H9 (cell line): Measurements from ENCODE around the gene TEX11. TPM values are rescaled to one million over a fixed set of nuclear protein-coding genes. Genes with fewer than 3 reads are reported as not detected.

Source experiments
- DNase-seq: peaks from one replicate; pipeline ENCODE4 v3.0.0-alpha.2; 2017
- H2AFZ ChIP-seq: one replicate; pipeline ENCODE4 v1.6.1; 2013; ENCODE audit warnings: mild to moderate bottlenecking, low read length, control low read depth, moderate library complexity
- H2AK5ac ChIP-seq: 2 replicates; pipeline ENCODE4 v1.6.1; 2013; ENCODE audit warnings: low read length, control low read depth, mixed read lengths; ENCODE audit not compliant: insufficient read length
- H2BK120ac ChIP-seq: one replicate; pipeline ENCODE4 v1.6.1; 2013; ENCODE audit warnings: low read depth, mild to moderate bottlenecking, low read length, control low read depth, inconsistent platforms; ENCODE audit not compliant: poor library complexity, severe bottlenecking
- H2BK12ac ChIP-seq: 2 replicates; pipeline ENCODE4 v1.6.1; 2013; ENCODE audit warnings: low read length, control low read depth, mixed read lengths, low read depth; ENCODE audit not compliant: insufficient read length
- H2BK15ac ChIP-seq: 2 replicates; pipeline ENCODE4 v1.6.1; 2013; ENCODE audit warnings: low read depth, low read length, control low read depth
- H2BK20ac ChIP-seq: one replicate; pipeline ENCODE4 v1.6.1; 2013; ENCODE audit warnings: low read depth, mild to moderate bottlenecking, low read length, control low read depth, inconsistent platforms; ENCODE audit not compliant: poor library complexity, severe bottlenecking
- H2BK5ac ChIP-seq: 2 replicates; pipeline ENCODE4 v1.6.1; 2013; ENCODE audit warnings: low read length, control low read depth, mixed read lengths; ENCODE audit not compliant: insufficient read length
- H3K14ac ChIP-seq: 2 replicates; pipeline ENCODE4 v1.6.1; 2013; ENCODE audit warnings: low read length, control low read depth; ENCODE audit not compliant: insufficient read depth
- H3K18ac ChIP-seq: 2 replicates; pipeline ENCODE4 v1.6.1; 2013; ENCODE audit warnings: low read depth, mild to moderate bottlenecking, mixed read lengths, low read length, control low read depth; ENCODE audit not compliant: insufficient read length
- H3K23ac ChIP-seq: 2 replicates; pipeline ENCODE4 v1.6.1; 2013; ENCODE audit warnings: low read length, control low read depth, mixed read lengths, low read depth; ENCODE audit not compliant: insufficient read length
- H3K23me2 ChIP-seq: 2 replicates; pipeline ENCODE4 v1.6.1; 2013; ENCODE audit warnings: low read depth, mild to moderate bottlenecking, mixed read lengths, low read length, control low read depth; ENCODE audit not compliant: insufficient read length, poor library complexity, severe bottlenecking
- H3K27ac ChIP-seq: 2 replicates; pipeline ENCODE4 v1.5.1; 2013; ENCODE audit warnings: low read length, control low read depth, mixed read lengths, low read depth; ENCODE audit not compliant: insufficient read length
- H3K27me3 ChIP-seq: 2 replicates; pipeline ENCODE4 v1.6.1; 2013; ENCODE audit warnings: low read length, control low read depth, inconsistent platforms; ENCODE audit not compliant: insufficient read depth
- H3K4ac ChIP-seq: 2 replicates; pipeline ENCODE4 v1.6.1; 2013; ENCODE audit warnings: low read depth, mild to moderate bottlenecking, control low read depth, inconsistent platforms, low read length, moderate library complexity
- H3K4me1 ChIP-seq: 2 replicates; pipeline ENCODE4 v1.6.1; 2013; ENCODE audit warnings: low read length, control low read depth, inconsistent platforms; ENCODE audit not compliant: insufficient read depth
- H3K4me2 ChIP-seq: 2 replicates; pipeline ENCODE4 v1.6.1; 2013; ENCODE audit warnings: low read length, control low read depth, mixed read lengths; ENCODE audit not compliant: insufficient read length, insufficient read depth
- H3K56ac ChIP-seq: 2 replicates; pipeline ENCODE4 v1.6.1; 2013; ENCODE audit warnings: low read depth, mild to moderate bottlenecking, mixed read lengths, low read length, control low read depth; ENCODE audit not compliant: insufficient read length
- H3K79me1 ChIP-seq: 2 replicates; pipeline ENCODE4 v1.6.1; 2013; ENCODE audit warnings: low read depth, mild to moderate bottlenecking, moderate library complexity, low read length, control low read depth, inconsistent platforms; ENCODE audit not compliant: insufficient read depth, poor library complexity, severe bottlenecking
- H3K79me2 ChIP-seq: 2 replicates; pipeline ENCODE4 v1.6.1; 2013; ENCODE audit warnings: low read length, control low read depth, inconsistent platforms; ENCODE audit not compliant: insufficient read depth
- H3K9ac ChIP-seq: 2 replicates; pipeline ENCODE4 v1.6.1; 2013; ENCODE audit warnings: low read length, control low read depth, mixed read lengths; ENCODE audit not compliant: insufficient read length; ENCODE audit errors: extremely low read depth
- H3K9me3 ChIP-seq: one replicate; pipeline ENCODE4 v1.6.1; 2013; ENCODE audit warnings: low read depth, low read length, inconsistent platforms; ENCODE audit not compliant: control insufficient read depth
- H3T11ph ChIP-seq: one replicate; pipeline ENCODE4 v1.6.1; 2013; ENCODE audit warnings: mild to moderate bottlenecking, low read length, control low read depth, inconsistent platforms
- H4K20me1 ChIP-seq: one replicate; pipeline ENCODE4 v1.6.1; 2013; ENCODE audit not compliant: control insufficient read depth, insufficient read length, insufficient read depth
- H4K5ac ChIP-seq: 2 replicates; pipeline ENCODE4 v1.6.1; 2013; ENCODE audit warnings: low read depth, mild to moderate bottlenecking, mixed read lengths, low read length, control low read depth; ENCODE audit not compliant: insufficient read length
- H4K8ac ChIP-seq: replicated peaks from 2 replicates; pipeline ENCODE4 v1.6.1; 2013; ENCODE audit warnings: low read length, control low read depth, mixed read lengths, low read depth; ENCODE audit not compliant: insufficient read length
- H4K91ac ChIP-seq: 2 replicates; pipeline ENCODE4 v1.6.1; 2013; ENCODE audit warnings: low read depth, mild to moderate bottlenecking, moderate library complexity, mixed read lengths, low read length, control low read depth; ENCODE audit not compliant: insufficient read length
- H3K27ac Mint-ChIP-seq, 3 experiments: 2 replicates in 2 of 3; 3 replicates in 1 of 3; pipeline ENCODE4 v1.8.0; 2020 to 2021; ENCODE audit warnings: mixed read lengths in 3 of 3, mild to moderate bottlenecking in 1 of 3, moderate library complexity in 1 of 3
- H3K27me3 Mint-ChIP-seq: 2 replicates; pipeline ENCODE4 v1.8.0; 2021; ENCODE audit warnings: low read depth, mild to moderate bottlenecking, moderate library complexity, mixed read lengths
- H3K36me3 Mint-ChIP-seq, 3 experiments: 2 replicates in 2 of 3; 3 replicates in 1 of 3; pipeline ENCODE4 v1.8.0; 2020 to 2021; ENCODE audit warnings: low read depth in 3 of 3, mixed read lengths in 3 of 3; ENCODE audit not compliant: insufficient read depth in 1 of 3
- H3K4me1 Mint-ChIP-seq, 2 experiments: 2 replicates each; pipeline ENCODE4 v1.8.0; 2020; ENCODE audit warnings: mixed read lengths in 2 of 2
- H3K4me3 Mint-ChIP-seq, 2 experiments: 2 replicates in 1 of 2; 3 replicates in 1 of 2; pipeline ENCODE4 v1.8.0; 2020 to 2021; ENCODE audit warnings: mild to moderate bottlenecking in 2 of 2, mixed read lengths in 2 of 2, moderate library complexity in 1 of 2
- H3K9me3 Mint-ChIP-seq, 2 experiments: 2 replicates in 1 of 2; 3 replicates in 1 of 2; pipeline ENCODE4 v1.8.0; 2020; ENCODE audit warnings: mild to moderate bottlenecking in 2 of 2, mixed read lengths in 2 of 2, moderate library complexity in 1 of 2
- WGBS: extraction: QIAGEN DNeasy Blood & Tissue Kit; methylation state at CpG from one replicate; pipeline ENCODE4 v1.1.7; 2013; ENCODE audit warnings: missing lambda C conversion rate, low lambda C conversion rate, mixed read lengths; ENCODE audit not compliant: insufficient read length; ENCODE audit errors: extremely low coverage; 5-methylcytosine and 5-hydroxymethylcytosine counted together
- total RNA-seq: library from RNA; stranded (reverse); gene quantifications from 2 replicates; pipeline ENCODE4 v1.2.1, GENCODE V29; 2021
- TF ChIP-seq, protein P1 (sequence below): fragments of 200-600 bp; sonication (generic); conservative IDR thresholded peaks from 3 replicates; pipeline ENCODE4 v1.8.0; 2021; ENCODE audit warnings: antibody characterized with exemption, mild to moderate bottlenecking

Gene TEX11
- total RNA-seq, 1 experiment from 2014 or later, result 0.22 TPM

DNA sequence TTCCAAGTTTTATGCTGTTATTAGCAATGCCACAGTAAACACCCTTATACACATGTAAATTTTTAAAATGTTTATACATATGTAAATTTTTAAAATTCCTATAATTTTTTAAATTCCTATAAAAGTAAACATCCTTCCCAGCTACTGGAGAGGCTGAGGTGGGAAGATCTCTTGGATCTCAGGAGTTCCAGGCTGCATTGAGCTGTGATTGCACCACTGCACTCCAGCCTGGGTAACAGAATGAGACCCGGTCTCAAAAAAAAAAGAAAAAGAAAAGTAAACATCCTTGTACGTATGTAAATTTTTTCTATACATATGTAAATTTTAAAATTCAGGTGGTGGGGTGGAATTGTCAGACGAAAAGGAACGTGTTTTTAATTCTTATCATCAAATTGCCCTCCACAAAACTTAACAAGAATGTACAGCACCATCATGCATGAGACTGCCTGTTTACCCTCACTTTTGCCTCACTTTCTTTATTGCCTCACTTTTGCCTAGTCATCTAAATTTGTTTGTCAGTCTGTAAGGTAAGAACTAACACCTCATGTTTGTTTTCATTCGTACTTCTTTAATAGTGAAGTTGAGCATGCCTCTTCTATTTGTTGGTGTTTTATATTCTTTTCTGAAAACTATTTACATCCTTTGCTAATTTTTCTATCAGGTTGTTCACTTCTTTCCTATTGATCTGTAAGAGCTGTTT lies 14.4 kb upstream of the TEX11 start:
- Histone ChIP-seq H2BK20ac (no peak overlapping the region), H2AFZ (no peak overlapping the region), H3K9me3 (peaks cover 35% of the 10 kb centered on the region), H3K18ac (no peak overlapping the region), H2BK5ac (no peak overlapping the region), H3K79me1 (no peaks in the 10 kb centered on the region), H3K27ac (peak overlapping the region; percentile 97), H3T11ph (no peak overlapping the region), H2BK120ac (no peak overlapping the region), H3K56ac (no peak overlapping the region), H3K9ac (peak overlapping the region; percentile 57), H4K20me1 (no peaks in the 10 kb centered on the region), H3K79me2 (no peaks in the 10 kb centered on the region), H2BK12ac (no peak overlapping the region), H3K23ac (no peak overlapping the region), H3K4me2 (peak overlapping the region; percentile 36), H3K27me3 (no peaks in the 10 kb centered on the region), H3K23me2 (no peaks in the 10 kb centered on the region), H3K4me1 (no peaks in the 10 kb centered on the region; the same call in 1 of the 2 replicates), H4K8ac (no peak overlapping the region), H4K5ac (no peak overlapping the region), H3K14ac (no peak overlapping the region), H3K4ac (no peak overlapping the region), H4K91ac (no peak overlapping the region), H2AK5ac (no peak overlapping the region), H2BK15ac (no peak overlapping the region)
- no peak for DNase-seq
- H3K4me1 Mint-ChIP-seq, result peaks cover 23 to 38% of the 10 kb centered on the region in 2 experiments
- peaks cover 23 to 35% (median 33%) of the 10 kb centered on the region in 3 experiments; a peak in 6 of 7 replicates for H3K36me3 Mint-ChIP-seq
- peaks cover 54 to 69% of the 10 kb centered on the region in 2 experiments for H3K9me3 Mint-ChIP-seq
- 0 out of 5 replicates have a peak overlapping the region, but pooled peaks of 1 of the 2 experiments have one; percentile 13 for H3K4me3 Mint-ChIP-seq
- peak overlapping the region; percentile 54 to 99 (median 98); a peak in 6 of 7 replicates for H3K27ac Mint-ChIP-seq
- peaks cover 2% of the 10 kb centered on the region; the same call in 1 of the 2 replicates for H3K27me3 Mint-ChIP-seq
- TF ChIP-seq, protein P1, sequence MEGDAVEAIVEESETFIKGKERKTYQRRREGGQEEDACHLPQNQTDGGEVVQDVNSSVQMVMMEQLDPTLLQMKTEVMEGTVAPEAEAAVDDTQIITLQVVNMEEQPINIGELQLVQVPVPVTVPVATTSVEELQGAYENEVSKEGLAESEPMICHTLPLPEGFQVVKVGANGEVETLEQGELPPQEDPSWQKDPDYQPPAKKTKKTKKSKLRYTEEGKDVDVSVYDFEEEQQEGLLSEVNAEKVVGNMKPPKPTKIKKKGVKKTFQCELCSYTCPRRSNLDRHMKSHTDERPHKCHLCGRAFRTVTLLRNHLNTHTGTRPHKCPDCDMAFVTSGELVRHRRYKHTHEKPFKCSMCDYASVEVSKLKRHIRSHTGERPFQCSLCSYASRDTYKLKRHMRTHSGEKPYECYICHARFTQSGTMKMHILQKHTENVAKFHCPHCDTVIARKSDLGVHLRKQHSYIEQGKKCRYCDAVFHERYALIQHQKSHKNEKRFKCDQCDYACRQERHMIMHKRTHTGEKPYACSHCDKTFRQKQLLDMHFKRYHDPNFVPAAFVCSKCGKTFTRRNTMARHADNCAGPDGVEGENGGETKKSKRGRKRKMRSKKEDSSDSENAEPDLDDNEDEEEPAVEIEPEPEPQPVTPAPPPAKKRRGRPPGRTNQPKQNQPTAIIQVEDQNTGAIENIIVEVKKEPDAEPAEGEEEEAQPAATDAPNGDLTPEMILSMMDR, result no peak
- no CpG with 5 or more reads among the region's 5 CpGs for WGBS
